A549 (cell line): ENCODE data around the gene HEXD. TPM values are rescaled to one million over a fixed set of nuclear protein-coding genes. Genes with fewer than 3 reads are reported as not detected.

Experiments
- ATAC-seq, 2 experiments: fragments of 200-7000 bp in 1 of 2; fragments of >200 bp in 1 of 2; cut with Nextera tagmentation in 1 of 2; cut with Tn5 transposase in 1 of 2; 3 replicates each; pipeline versions ENCODE4 v1.8.0 to v1.9.1; 2018 to 2020; ENCODE audit warnings: mild to moderate bottlenecking in 1 of 2, moderate library complexity in 1 of 2
- CTCF ChIA-PET: fragments of 300-600 bp; sonication (Branson Sonifier 250); formaldehyde crosslinking; extraction: SDS; loops from one replicate; lab custom pipeline; 2021; ENCODE audit warnings: antibody characterized with exemption, inconsistent platforms; lab: Yijun Ruan, JAX
- POLR2A ChIA-PET: fragments of 350-600 bp; formaldehyde crosslinking; extraction: SDS; loops from one replicate; lab custom pipeline; 2021; ENCODE audit warnings: antibody characterized with exemption, inconsistent platforms; lab: Yijun Ruan, JAX
- DNase-seq, 2 experiments: peaks; one replicate each; pipeline versions ENCODE4 v3.0.0 to v3.0.0-alpha.2; 2011 to 2016; ENCODE audit warnings: low read depth in 1 of 2, low spot score in 1 of 2
- FAIRE-seq: peaks from 2 replicates; lab custom pipeline; 2011; peaks lifted over from hg19 to GRCh38; lab: Jason Lieb, UNC
- H3K27ac ChIP-seq, 2 experiments: fragments of >200 bp; sonication (Bioruptor Twin); formaldehyde crosslinking; 3 replicates each; pipeline ENCODE4 v1.5.1; 2016 to 2017
- H3K4me1 ChIP-seq: fragments of >200 bp; sonication (Bioruptor Twin); formaldehyde crosslinking; 3 replicates; pipeline ENCODE4 v1.6.1; 2016
- H3K4me2 ChIP-seq: fragments of >200 bp; sonication (Bioruptor Twin); formaldehyde crosslinking; 3 replicates; pipeline ENCODE4 v1.6.1; 2016
- H3K4me3 ChIP-seq: fragments of >200 bp; sonication (Bioruptor Twin); formaldehyde crosslinking; 3 replicates; pipeline ENCODE4 v1.5.1; 2016
- H3K9me3 ChIP-seq: fragments of >200 bp; sonication (Bioruptor Twin); formaldehyde crosslinking; 3 replicates; pipeline ENCODE4 v1.6.1; 2016
- CTCF ChIP-seq: fragments of >200 bp; sonication (Bioruptor Twin); formaldehyde crosslinking; IDR thresholded peaks from 3 replicates; pipeline ENCODE4 v1.5.1; 2016
- ESRRA ChIP-seq: fragments of 150-350 bp; IDR thresholded peaks from 2 replicates; pipeline ENCODE4 v1.6.1; 2014; ENCODE audit warnings: mild to moderate bottlenecking, low read length, borderline replicate concordance
- FOSL2 ChIP-seq, 2 experiments: fragments of 450-650 bp in 1 of 2; fragments of >200 bp in 1 of 2; sonication (Bioruptor Twin) in 1 of 2; formaldehyde crosslinking; IDR thresholded peaks; 2 replicates each; pipeline versions ENCODE4 v1.5.0 to v1.6.1; 2016 to 2020; ENCODE audit warnings: mild to moderate bottlenecking in 1 of 2, moderate library complexity in 1 of 2
- FOXS1 ChIP-seq: fragments of 250-450 bp; sonication (Bioruptor Pico); IDR thresholded peaks from 2 replicates; pipeline ENCODE4 v1.5.0; 2020; ENCODE audit warnings: mild to moderate bottlenecking, moderate library complexity
- HDAC2 ChIP-seq: fragments of 200-600 bp; sonication (generic); IDR thresholded peaks from 2 replicates; pipeline ENCODE4 v1.6.1; 2016
- HOXA7 ChIP-seq: fragments of 250-450 bp; sonication (Bioruptor Pico); IDR thresholded peaks from 2 replicates; pipeline ENCODE4 v1.5.0; 2020; ENCODE audit warnings: mild to moderate bottlenecking, moderate library complexity
- HOXB13 ChIP-seq: fragments of 250-450 bp; sonication (Bioruptor Pico); IDR thresholded peaks from 2 replicates; pipeline ENCODE4 v1.5.0; 2020; ENCODE audit warnings: low read depth, mild to moderate bottlenecking, moderate library complexity
- JUN ChIP-seq, 2 experiments: fragments of >200 bp; sonication (Bioruptor Twin); formaldehyde crosslinking; IDR thresholded peaks; 2 replicates in 1 of 2; 3 replicates in 1 of 2; pipeline ENCODE4 v1.6.1; 2016 to 2017
- JUNB ChIP-seq: fragments of >200 bp; sonication (Bioruptor Twin); formaldehyde crosslinking; IDR thresholded peaks from 2 replicates; pipeline ENCODE4 v1.6.1; 2016
- KDM5A ChIP-seq: fragments of 200-600 bp; sonication (generic); IDR thresholded peaks from 2 replicates; pipeline ENCODE4 v1.6.1; 2016; ENCODE audit warnings: antibody characterized with exemption, mild to moderate bottlenecking
- MAFK ChIP-seq: fragments of 450-650 bp; IDR thresholded peaks from 2 replicates; pipeline ENCODE4 v1.6.1; 2014; ENCODE audit not compliant: partially characterized antibody
- MYC ChIP-seq: IDR thresholded peaks from 2 replicates; pipeline ENCODE4 v1.6.1; 2012; ENCODE audit warnings: mild to moderate bottlenecking, inconsistent platforms, low read length, improper control_type of control experiment, borderline replicate concordance
- NPAS2 ChIP-seq: fragments of 250-450 bp; sonication (Bioruptor Pico); IDR thresholded peaks from 2 replicates; pipeline ENCODE4 v1.8.0; 2022; ENCODE audit warnings: mild to moderate bottlenecking, moderate library complexity, borderline replicate concordance
- PHF8 ChIP-seq: fragments of 200-600 bp; sonication (generic); IDR thresholded peaks from 2 replicates; pipeline ENCODE4 v1.6.1; 2016; ENCODE audit warnings: low read depth, mild to moderate bottlenecking, antibody characterized with exemption, moderate library complexity, borderline replicate concordance
- POLR2AphosphoS2 ChIP-seq: conservative IDR thresholded peaks from 2 replicates; pipeline ENCODE4 v1.6.1; 2012; ENCODE audit warnings: low read length, improper control_type of control experiment, inconsistent platforms
- RAD21 ChIP-seq, 2 experiments: fragments of >200 bp in 1 of 2; sonication (Bioruptor Twin) in 1 of 2; formaldehyde crosslinking in 1 of 2; IDR thresholded peaks in 1 of 2; conservative IDR thresholded peaks in 1 of 2; 2 replicates in 1 of 2; 3 replicates in 1 of 2; pipeline ENCODE4 v1.6.1; 2012 to 2018; ENCODE audit warnings: inconsistent platforms in 1 of 2
- RFX5 ChIP-seq: fragments of 450-650 bp; IDR thresholded peaks from 2 replicates; pipeline ENCODE4 v1.7.1; 2014; ENCODE audit warnings: antibody characterized with exemption, mild to moderate bottlenecking, moderate library complexity
- RNF2 ChIP-seq: fragments of 200-600 bp; sonication (generic); IDR thresholded peaks from 2 replicates; pipeline ENCODE4 v1.6.1; 2016; ENCODE audit warnings: low read depth, mild to moderate bottlenecking, antibody characterized with exemption, moderate library complexity, borderline replicate concordance
- SMC3 ChIP-seq: fragments of >200 bp; sonication (Bioruptor Twin); formaldehyde crosslinking; IDR thresholded peaks from 3 replicates; pipeline ENCODE4 v1.6.1; 2018; ENCODE audit warnings: inconsistent platforms
- ZSCAN20 ChIP-seq: fragments of 250-450 bp; sonication (Bioruptor Pico); IDR thresholded peaks from 2 replicates; pipeline ENCODE4 v1.8.0; 2022; ENCODE audit warnings: mild to moderate bottlenecking, moderate library complexity
- WGBS: methylation state at CpG from one replicate; pipeline ENCODE4 v1.1.6; 2017; ENCODE audit errors: missing lambda C conversion rate; 5-methylcytosine and 5-hydroxymethylcytosine counted together
- polyA plus RNA-seq, 4 experiments: library from polyadenylated mRNA; depleted of rRNA in 3 of 4; stranded (reverse); fragments of >200 nt; fragmentation: RNase III in 1 of 4; extraction: RNeasy Plus Mini Kit Qiagen cat#74134 plus additional on column Dnase treatment in 1 of 4; gene quantifications; 2 replicates in 3 of 4; 3 replicates in 1 of 4; pipeline ENCODE4 v1.2.3, GENCODE V29; 2011 to 2017
- TF ChIP-seq, protein P1 (sequence below): IDR thresholded peaks from 2 replicates; pipeline ENCODE4 v1.6.1; 2012; ENCODE audit warnings: low read depth, borderline replicate concordance
- TF ChIP-seq, protein P2 (sequence below): fragments of 250-450 bp; sonication (Bioruptor Pico); IDR thresholded peaks from 2 replicates; pipeline ENCODE4 v1.5.0; 2021; ENCODE audit warnings: mild to moderate bottlenecking, moderate library complexity, borderline replicate concordance
- TF ChIP-seq, protein P3 (sequence below): fragments of >200 bp; sonication (Bioruptor Twin); formaldehyde crosslinking; IDR thresholded peaks from 2 replicates; pipeline ENCODE4 v1.6.1; 2016

HEXD gene
- polyA plus RNA-seq, 2 of the 4 experiments (the other 2 are of a cell fraction): 18.0 to 19.5 TPM

DNA sequence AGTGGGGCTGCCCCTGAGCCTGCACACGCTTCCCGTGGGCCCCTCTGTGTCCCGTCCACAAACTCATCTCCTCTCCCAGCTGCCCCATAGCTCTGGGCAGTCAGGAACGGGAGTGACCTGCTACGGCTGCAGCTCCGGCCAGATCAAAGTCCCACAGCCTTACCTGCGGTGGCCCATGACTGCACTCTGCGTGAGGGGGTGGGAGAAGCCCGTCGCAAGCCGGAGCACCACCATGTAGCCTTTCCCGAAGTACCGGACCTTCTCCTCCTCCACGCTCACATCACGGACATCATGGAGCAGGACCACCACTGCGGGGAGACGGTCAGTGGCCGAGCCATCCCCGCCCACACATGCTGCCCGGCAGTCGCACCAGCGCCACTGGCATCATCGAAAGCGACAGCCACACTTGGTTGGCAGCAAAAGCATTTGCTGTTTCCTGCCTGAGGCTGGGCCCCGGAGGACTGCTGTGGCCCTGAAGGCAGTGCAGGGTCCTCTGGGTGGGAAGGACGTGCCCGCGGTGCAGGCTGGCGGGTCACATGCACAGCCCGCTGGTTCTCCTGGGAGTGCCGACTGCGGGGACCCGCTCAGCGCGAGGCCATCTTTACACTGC, 26.2 kb downstream of the HEXD start (continued):
- TF ChIP-seq, protein P1, sequence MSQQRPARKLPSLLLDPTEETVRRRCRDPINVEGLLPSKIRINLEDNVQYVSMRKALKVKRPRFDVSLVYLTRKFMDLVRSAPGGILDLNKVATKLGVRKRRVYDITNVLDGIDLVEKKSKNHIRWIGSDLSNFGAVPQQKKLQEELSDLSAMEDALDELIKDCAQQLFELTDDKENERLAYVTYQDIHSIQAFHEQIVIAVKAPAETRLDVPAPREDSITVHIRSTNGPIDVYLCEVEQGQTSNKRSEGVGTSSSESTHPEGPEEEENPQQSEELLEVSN: no peak
- TF ChIP-seq HOXB13 (CRISPR knock-in tag): no peak
- TF ChIP-seq RAD21 (conservative IDR thresholded peaks at IDR 0.05 in 1 of 2, IDR thresholded peaks at IDR 0.05 in 1 of 2): no peak
- no peak for TF ChIP-seq RFX5
- TF ChIP-seq ZSCAN20 (CRISPR knock-in tag): no peak
- no peak for TF ChIP-seq ESRRA
- TF ChIP-seq, all 56 proteins: peak for 0

- TF ChIP-seq RAD21 (conservative IDR thresholded peaks at IDR 0.05 in 1 of 2, IDR thresholded peaks at IDR 0.05 in 1 of 2) (no peak), FOSL2 (IDR thresholded peaks at IDR 0.05) (no peak), FOSL2 (CRISPR knock-in tag; IDR thresholded peaks at IDR 0.05) (no peak), POLR2AphosphoS2 (no peak), RNF2 (no peak), MYC (no peak), ESRRA (no peak), HOXA7 (CRISPR knock-in tag) (no peak), JUN (IDR thresholded peaks at IDR 0.05) (no peak), CTCF (no peak), NPAS2 (CRISPR knock-in tag) (no peak), PHF8 (no peak), KDM5A (no peak), JUNB (no peak), RFX5 (no peak)
- no peak for DNase-seq
- ChIA-PET CTCF (interaction anchor here (1.4 to 1.9 kb wide), 2 partner anchors 10 to 31 kb away, joined by 3 to 8 read pairs; no protein-coding TSS in a partner anchor), POLR2A (no interaction called here)
- Histone ChIP-seq H3K9me3 (no peaks in the 10 kb centered on the region), H3K4me3 (no peak overlapping the region), H3K27ac (no peak overlapping the region), H3K4me1 (peaks cover 8% of the 10 kb centered on the region; the same call in 1 of the 3 replicates), H3K4me2 (no peak overlapping the region)
- WGBS: 87% methylated on average over 18 of the region's 19 CpGs
- no peak for FAIRE-seq
- no peak; a peak in 1 of 6 replicates for ATAC-seq
Measured at GRCh38 chr17:82444941-82445521, 26.9 kb downstream of the HEXD start.

DNA sequence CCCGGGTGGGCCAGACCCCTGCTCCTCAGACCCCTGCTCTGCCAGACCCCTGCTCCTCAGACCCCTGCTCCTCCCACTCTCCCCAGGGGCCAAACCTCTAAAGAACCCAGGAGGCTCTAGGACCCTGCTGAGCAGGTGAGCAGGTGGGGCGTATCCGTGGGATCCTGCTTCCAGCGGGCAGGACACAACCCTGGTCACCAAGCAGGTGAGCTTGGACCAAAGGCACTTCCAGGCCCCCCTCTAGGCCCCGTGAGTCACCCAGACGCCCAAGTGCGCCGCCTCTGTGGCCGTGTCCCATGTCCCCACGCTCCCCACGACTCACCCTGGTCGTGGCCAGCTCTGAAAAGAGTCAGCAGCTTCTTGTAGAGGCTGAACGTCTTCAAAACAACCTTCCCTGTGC, 27.4 kb downstream of the HEXD start:
- CTCF ChIA-PET: interaction anchor here (0.7 to 1.9 kb wide), 4 partner anchors 10 to 83 kb away, joined by 3 to 8 read pairs (median 4); no protein-coding TSS in a partner anchor
- H3K4me3 ChIP-seq: no peak overlapping the region
- 85% methylated on average over 13 of the region's 13 CpGs for WGBS

More for the DNA sequence above, 27.4 kb downstream of the HEXD start:
- DNase-seq (no peak), FAIRE-seq (no peak), ATAC-seq (no peak)
- no peak overlapping the region for H3K27ac ChIP-seq
- peaks cover 8% of the 10 kb centered on the region; the same call in 1 of the 3 replicates for H3K4me1 ChIP-seq
- no peak overlapping the region for H3K4me2 ChIP-seq
- POLR2A ChIA-PET: no interaction called here
- TF ChIP-seq HDAC2: no peak
- TF ChIP-seq, protein P2, sequence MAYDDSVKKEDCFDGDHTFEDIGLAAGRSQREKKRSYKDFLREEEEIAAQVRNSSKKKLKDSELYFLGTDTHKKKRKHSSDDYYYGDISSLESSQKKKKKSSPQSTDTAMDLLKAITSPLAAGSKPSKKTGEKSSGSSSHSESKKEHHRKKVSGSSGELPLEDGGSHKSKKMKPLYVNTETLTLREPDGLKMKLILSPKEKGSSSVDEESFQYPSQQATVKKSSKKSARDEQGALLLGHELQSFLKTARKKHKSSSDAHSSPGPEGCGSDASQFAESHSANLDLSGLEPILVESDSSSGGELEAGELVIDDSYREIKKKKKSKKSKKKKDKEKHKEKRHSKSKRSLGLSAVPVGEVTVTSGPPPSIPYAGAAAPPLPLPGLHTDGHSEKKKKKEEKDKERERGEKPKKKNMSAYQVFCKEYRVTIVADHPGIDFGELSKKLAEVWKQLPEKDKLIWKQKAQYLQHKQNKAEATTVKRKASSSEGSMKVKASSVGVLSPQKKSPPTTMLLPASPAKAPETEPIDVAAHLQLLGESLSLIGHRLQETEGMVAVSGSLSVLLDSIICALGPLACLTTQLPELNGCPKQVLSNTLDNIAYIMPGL (CRISPR knock-in tag): no peak
- no peak for TF ChIP-seq MAFK
- TF ChIP-seq JUN (IDR thresholded peaks at IDR 0.05): no peak
- TF ChIP-seq, protein P3, sequence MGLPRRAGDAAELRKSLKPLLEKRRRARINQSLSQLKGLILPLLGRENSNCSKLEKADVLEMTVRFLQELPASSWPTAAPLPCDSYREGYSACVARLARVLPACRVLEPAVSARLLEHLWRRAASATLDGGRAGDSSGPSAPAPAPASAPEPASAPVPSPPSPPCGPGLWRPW: no peak
- TF ChIP-seq KDM5A: no peak
- no peak for TF ChIP-seq SMC3
- no peak for TF ChIP-seq FOXS1 (CRISPR knock-in tag)
- H3K9me3 ChIP-seq: no peaks in the 10 kb centered on the region
